Activated T-cell treated with anti-CD3 and anti-CD28 coated beads for 1 hour (primary cell): Measurements from ENCODE around the gene ATXN3L.
"Not testable (repeated sequence)": the region's sequence is repeated elsewhere in the genome, so short reads cannot be mapped to it uniquely, and the experiment has no call there.

Experiments
- DNase-seq: peaks from one replicate; pipeline ENCODE4 v3.0.0-alpha.2; 2020; ENCODE audit warnings: low read depth

The ATXN3L gene

DNA sequence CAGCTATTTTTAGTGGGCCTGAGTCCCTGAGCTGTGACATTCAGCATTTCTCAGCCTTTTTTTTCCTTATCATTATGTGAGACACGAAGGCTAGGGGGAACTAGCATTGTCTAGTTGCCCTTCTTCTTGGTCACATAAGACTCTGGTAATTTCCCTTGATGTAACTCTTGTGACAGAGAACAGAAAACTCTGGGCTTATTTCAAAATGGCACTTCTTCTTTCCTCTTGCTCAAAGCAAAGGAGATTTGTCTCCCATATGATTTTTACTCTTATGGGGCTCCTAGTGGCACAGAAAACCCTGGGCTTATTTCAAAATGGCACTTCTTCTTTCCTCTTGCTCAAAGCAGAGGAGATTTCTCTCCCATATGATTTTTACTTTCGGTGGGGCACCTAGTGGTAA is 14.7 kb downstream of the ATXN3L start:
- no peak for DNase-seq

GRCh38 chrX:13304052-13304451 is 15.8 kb downstream of the ATXN3L start:
- no peak for DNase-seq

GRCh38 chrX:13303248-13303647 is 16.6 kb downstream of the ATXN3L start:
- DNase-seq = not testable (repeated sequence)

- DNase-seq = no peak
Measured at GRCh38 chrX:13298836-13299235, 21.0 kb downstream of the ATXN3L start.

DNA sequence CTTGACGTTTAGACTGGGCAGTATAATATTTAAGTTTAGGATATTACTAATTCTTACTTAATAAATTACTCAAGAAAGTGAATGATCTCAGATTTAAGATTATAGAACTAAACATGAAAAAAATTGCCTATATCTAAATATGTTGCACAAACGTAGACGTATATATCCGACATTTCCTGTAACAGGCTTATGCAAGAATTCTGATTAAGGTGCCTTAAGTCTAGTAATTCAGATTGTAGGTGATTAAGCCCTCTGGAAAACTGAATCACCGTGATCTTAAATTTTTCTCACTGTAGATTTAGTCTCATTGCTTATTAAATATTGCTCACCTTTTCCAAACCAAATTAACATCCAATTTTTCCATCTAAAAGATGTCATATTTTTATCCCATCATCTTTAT is 24.0 kb downstream of the ATXN3L start:
- DNase-seq = no peak

DNA sequence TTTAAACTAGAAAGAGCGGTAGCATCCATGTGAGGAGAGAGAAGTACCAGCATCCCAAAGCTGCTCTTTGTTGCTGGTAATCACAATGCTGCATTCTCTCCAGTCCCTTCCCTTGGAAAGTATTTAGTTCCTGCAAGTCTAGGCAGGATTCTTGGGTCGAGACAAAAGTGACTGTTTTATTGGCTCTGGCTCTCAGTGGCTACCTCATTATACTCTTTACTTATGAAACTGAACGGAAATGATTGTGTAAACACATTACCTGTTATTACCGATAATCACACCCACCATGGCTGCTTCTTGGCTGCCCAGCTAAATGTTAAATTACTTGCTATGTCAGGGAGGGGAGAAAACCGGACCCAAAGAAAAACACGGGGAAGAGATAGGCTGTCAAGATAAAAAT is 26.2 kb downstream of the ATXN3L start:
- DNase-seq = no peak

DNA sequence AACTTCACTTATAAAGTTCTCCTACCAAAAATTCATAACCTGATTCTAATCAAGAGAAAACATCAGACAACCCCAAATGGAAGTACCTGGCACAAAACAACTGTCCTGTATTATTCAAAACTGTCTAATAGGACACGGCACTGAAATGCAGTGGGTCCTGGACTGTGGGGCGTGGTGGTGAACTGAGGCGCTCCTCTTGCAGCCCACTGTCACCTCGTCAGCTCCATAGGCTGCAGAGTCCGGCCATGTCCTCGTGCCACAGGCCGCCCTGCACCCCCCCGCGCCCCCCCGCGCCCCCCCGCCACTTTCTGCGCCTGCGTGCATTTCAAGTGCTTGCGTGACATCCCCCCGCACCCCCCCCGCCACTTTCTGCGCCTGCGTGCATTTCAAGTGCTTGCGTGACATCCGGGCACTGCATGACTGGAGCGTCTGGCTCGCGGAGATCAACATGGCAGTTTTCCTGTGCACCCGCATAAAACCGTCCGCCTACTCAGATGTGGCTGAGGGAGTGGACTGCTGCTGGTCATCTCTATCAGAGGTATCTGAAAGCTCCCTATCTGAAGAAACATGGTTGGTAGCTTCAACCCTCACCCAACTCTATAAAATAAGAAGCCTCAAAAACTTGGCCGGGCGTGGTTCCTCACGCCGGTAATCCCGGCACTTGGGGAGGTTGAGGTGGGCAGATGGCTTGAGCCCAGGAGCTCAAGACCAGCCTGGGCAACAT is 28.8 kb downstream of the ATXN3L start:
- DNase-seq = no peak

- no peak for DNase-seq
Measured at GRCh38 chrX:13288671-13289070, 31.2 kb downstream of the ATXN3L start.

DNA sequence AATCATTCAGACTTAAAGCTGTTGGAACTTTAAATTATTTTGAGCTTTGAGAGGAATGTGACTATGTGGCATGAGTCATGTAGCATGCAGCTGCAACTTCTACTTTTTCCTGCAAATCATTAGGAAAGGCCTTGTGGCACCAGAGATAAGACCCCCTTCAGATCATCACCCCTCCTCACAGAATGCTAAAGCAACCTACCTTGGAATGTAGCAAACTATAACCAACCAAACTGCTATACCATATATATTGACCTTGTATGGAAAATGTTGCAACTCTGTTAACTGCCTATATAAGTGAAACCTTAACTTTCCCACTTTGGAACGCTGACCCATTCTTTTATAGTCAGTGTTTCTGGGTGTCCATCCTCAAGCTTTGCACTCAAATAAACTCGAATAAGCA is 32.0 kb downstream of the ATXN3L start:
- no peak for DNase-seq

DNA sequence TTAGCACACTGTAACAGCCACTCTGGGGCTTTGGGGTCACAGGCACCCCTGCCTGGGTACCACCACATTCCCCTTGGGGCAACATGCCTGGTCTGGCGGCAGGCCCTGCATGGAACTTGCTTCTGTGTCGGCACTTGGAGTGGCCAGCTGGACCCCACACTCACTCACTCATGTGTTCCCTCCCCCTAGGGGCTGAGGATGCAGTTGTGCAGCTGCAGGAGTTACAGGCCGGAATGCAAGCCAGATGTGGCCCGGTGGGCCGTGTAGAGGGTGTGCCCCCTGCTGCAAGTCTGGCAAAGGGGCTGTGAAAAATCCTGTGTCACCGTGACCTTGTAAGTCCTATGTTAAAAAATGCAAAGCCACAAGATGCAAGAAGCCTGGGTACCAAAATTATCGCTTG is 34.2 kb downstream of the ATXN3L start:
- DNase-seq = no peak

GRCh38 chrX:13285229-13285628 is 34.6 kb downstream of the ATXN3L start:
- DNase-seq = no peak

DNA sequence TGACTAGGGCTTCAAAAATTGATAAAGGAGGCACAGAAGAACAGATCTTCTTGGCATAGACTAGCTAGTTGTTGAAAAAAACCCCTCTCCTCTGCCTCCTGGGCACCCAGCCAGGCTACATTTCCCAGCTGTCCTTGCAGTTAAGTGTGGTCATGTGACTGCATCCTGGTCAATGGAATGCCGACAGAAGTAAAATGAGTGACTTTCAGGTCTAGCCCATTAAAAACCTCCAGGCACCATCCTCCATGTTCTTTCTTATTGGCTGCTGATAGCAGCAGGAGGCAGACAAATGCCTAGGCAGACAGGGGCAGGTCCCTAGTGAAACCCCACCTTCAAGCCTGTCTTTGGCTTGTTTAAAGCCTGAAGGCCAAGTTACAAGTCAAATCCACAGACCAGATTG is 35.3 kb downstream of the ATXN3L start:
- no peak for DNase-seq

GRCh38 chrX:13283950-13284546 is 35.8 kb downstream of the ATXN3L start:
- no peak for DNase-seq

DNA sequence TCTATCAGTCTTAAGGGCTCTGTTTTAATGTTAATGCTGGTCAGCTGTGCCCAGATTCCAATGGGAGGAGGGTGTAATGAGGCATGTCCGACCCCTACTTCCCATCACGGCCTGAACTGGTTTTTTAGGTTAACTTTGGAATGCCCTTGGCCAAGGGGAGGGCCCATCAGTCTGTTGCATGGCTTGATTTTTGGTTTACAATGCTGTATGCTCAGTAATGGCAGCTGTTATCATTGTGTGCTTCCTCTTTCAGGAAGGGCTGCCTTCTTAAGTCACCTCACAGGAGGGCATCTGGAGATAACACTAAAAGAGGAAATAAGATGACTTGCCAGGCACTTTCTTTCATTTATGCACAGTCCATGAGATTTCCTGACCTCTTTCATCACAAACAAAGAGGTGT is 36.3 kb downstream of the ATXN3L start:
- no peak for DNase-seq

DNA sequence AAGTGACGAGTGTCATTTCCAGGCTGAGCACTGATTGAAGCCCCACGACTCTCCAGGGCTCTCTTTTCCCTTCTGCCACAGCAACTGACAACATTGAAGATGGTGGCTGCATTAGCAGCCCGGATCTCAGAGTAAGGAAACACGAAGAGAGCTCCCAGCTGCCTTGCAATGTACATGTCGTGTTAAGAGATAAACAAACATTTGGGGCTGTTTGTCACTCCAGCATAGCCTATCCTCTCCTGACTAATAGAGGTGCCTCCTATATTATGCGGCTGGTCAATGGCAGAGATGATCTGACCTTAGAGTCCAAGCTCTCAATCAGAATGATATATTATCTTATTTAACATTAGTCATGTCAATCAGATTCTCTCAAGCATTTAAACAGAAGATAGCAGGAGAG is 38.6 kb downstream of the ATXN3L start:
- DNase-seq = no peak

DNA sequence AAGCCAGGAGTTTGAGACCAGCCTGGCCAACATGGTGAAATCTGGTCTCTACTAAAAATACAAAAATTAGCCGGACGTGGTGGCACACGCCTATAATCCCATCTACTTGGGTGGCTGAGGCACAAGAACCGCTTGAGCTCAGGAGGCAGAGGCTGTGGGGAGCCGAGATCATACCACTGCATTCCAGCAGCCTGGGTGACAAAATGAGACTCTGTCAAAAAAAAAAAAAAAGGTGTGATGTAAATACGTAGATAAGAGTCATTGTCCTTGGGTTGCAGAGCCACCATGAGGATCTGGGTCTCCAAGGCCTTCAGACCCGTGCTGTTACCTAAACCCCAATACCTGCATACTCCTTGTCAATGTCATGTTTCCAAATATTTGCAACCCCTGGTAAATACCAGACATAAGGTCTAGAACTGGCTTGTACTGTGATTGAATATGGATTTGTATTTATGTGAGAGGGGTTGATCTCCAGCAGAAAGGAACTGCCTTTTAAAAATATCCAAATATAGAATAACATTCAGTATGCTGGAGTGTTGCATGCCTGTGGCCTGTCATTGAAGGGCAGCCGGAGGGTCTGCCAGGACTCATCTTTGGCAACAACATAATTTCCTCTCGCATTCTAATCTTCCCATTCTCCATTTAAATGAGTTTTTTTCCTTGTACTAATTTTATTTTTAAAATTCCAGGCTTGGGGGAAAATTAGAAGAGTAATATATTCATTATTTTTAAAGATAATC is 40.4 kb downstream of the ATXN3L start:
- DNase-seq = no peak

- no peak for DNase-seq
Measured at GRCh38 chrX:13277539-13277938, 42.3 kb downstream of the ATXN3L start.

DNA sequence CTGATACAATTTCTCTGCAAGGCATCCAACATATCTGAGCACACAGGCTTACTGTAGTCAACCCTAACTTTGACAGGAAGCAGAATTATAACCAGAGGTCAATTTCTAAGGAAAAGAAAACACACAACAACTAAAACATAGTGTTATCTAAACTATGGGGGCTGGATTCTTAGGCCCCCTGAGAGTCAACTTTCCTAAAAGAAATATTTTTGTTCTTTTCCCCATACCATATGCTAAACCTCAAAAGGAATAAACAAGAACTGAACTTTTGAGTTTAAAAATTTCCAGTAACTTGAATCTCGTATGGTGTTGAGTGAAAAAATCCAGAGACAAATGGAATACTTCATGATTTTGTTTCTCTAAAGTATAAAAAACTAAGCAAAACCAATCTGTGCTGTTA is 42.9 kb downstream of the ATXN3L start:
- no peak for DNase-seq

GRCh38 chrX:13275031-13275430 is 44.8 kb downstream of the ATXN3L start:
- DNase-seq = no peak

- no peak for DNase-seq
Measured at GRCh38 chrX:13272426-13272825, 47.4 kb downstream of the ATXN3L start.

DNA sequence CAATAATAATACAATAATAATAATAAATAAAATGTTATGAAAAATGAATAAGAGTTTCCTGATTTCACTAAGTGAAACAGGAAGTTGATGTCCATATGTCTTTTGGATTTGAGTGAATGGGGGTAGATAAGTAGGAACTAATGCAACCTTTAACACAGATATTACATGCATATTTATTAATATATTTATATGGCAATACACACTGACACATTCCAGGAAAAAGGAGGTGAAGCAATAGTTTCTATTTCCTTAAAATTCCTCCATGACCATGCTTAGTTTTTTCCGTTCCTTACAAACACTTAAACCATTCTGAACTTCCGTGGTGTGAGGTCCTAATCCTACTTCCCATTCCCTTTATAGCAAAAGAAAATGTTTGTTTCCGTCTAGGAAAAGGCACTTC is 48.3 kb downstream of the ATXN3L start:
- DNase-seq = no peak

- no peak for DNase-seq
Measured at GRCh38 chrX:13270360-13270759, 49.5 kb downstream of the ATXN3L start.

- DNase-seq = no peak
Measured at GRCh38 chrX:13268874-13269273, 51.0 kb downstream of the ATXN3L start.
